NCI-H1694 (cell line): ENCODE measurements around the gene A3GALT2.
A peak's percentile ranks its signal among the peaks of the same experiment; 100 is the strongest.

Source experiments
- DNase-seq: peaks from one replicate; lab custom pipeline; 2025; lab: John Stamatoyannopoulos, UW

The A3GALT2 gene

GRCh38 chr1:33350611-33351280, 29.8 kb upstream of the A3GALT2 start:
- DNase-seq, result no peak

DNA sequence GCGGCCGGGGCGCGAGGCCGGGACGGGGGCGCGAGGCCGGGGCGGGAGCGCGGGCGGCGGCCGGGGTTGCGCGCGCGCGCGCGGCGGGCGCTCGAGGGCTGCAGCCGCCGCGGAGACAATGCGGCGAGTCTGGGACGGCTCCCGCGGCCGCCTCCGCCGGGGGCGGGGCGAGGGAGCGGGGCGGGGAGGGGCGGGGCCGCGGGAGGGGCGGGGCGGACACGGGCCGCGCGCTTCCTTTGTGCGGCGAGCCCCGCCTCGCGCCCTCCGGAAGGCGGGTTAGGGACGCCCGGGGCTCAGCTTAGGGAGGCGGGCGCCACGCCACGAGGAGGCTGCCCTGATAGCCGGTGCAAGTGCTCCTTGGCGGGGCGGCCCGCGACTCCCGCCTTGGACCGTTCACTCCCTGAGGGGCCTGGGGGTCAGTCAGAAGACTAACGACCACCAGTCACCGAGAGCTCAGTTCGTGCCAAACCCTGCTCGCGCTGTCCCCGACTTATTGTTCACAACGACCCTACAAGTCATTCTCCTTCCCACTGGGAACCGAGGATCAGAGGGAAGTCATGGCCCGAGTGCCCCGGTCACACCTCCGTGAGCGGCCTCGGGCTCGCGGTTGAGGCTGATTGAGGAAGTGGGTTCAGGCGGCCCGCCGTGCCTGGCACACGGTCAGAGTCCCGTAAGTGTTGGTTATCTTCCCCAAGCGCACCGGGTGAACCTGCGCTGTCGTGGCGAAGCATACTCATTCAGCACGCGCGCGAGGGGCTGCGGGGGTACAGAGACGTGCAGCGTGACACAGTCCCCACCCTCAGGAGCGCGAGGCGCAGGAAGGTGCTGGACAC, 29.1 kb upstream of the A3GALT2 start:
- DNase-seq, result peak; percentile 41

DNA sequence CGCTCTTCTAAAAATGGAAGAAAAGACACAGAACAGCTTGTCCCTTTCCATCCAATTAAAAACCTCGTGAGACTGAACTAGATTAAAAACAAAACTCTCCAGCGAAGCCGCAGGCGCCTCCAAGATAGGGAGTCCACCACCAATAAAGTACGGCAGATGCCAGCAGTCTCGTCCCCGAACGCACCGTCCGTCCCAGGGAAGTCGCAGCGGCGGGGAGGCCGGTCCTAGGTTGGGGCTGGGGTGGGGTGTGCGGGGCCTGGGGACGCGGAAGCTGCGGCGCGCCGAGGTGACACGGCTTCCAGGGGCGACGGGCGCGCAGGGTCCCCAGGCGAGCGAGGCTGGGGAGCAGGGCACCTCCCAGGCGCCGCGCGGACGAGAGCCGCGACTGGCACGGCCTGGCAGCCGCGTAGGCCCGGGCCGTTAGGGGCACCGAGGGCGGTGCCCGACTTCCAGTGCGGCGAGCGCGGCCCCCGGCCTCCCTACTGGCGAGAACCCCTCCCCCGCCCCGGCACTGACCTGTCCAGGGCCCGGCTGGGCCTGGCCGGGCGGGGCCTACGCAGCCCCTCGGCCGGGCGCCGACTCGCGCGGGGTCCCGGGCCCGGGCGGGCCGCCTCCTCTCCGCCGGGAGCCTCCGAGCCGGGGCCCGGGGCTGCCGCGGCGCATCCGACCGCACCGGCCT, 28.3 kb upstream of the A3GALT2 start:
- DNase-seq, result no peak

DNA sequence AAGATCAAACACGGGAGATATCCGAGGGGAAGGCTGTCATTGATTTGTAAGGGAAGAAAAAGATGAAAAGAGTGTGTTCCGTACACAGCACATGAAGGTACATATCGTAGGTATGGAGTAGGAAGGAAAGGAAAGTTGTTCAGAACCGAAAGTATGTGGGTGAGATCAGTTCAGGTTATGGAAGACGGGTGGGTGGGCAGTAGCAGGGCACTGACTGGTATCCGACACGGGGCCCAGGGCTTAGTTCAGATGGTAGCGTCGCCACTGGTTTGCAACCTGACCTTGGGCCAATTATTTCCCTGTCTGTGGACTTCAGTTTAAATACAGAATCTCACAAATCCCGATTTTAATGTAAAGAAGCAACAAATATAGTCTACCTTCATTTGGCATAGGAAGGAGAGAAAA, 27.8 kb upstream of the A3GALT2 start:
- DNase-seq, result no peak

DNA sequence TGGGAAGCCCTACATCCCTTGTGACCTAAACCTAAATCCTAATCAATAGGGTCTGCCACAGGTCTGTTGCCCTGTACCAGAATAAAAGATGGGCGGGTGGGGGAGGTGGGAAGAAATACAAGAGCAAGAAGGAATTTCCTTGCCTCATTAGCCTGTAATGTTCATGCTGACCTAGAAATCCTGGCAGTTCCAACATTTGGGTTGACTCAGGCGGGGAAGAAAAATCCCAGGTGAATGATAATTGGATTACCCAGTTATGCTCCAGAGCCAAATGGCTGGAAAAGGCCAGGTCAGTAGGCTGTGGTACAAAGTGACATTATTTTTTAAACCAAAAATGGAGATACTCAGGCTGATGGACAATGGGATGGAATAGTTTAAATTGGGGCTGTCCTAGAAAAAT, 27.3 kb upstream of the A3GALT2 start:
- DNase-seq, result no peak

GRCh38 chr1:33347650-33347992, 26.7 kb upstream of the A3GALT2 start:
- DNase-seq, result peak; percentile 53

GRCh38 chr1:33346927-33347649, 26.2 kb upstream of the A3GALT2 start:
- no peak for DNase-seq

- DNase-seq, result no peak
Observed at GRCh38 chr1:33346533-33346926, 25.6 kb upstream of the A3GALT2 start.

GRCh38 chr1:33344896-33345560, 24.1 kb upstream of the A3GALT2 start:
- DNase-seq, result no peak

- no peak for DNase-seq
Observed at GRCh38 chr1:33343539-33343938, 22.6 kb upstream of the A3GALT2 start.

GRCh38 chr1:33342041-33342723, 21.3 kb upstream of the A3GALT2 start:
- DNase-seq, result peak; percentile 82

- no peak for DNase-seq
Observed at GRCh38 chr1:33341190-33341589, 20.3 kb upstream of the A3GALT2 start.

DNA sequence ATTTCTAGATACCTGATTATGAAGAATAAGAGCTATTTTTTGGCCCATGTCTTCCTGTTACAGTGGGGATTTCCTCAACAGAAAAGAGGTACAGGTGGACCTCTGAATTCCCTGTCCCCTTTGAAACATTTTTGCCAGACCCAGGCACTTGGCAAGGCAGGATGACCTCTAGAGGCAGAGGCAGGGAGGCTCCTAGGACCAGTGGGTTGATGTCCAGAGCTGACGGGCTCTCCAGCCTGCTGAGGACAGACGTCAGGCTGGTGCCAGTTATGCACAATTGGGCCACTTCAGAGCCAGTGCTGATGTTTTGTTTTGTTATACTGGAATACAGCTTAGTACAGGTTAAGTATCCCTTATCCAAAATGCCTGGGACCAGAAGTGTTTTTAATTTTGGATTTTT, 18.5 kb upstream of the A3GALT2 start:
- DNase-seq, result no peak

- DNase-seq, result peak; percentile 13
Observed at GRCh38 chr1:33338440-33339211, 17.7 kb upstream of the A3GALT2 start.

- DNase-seq, result no peak
Observed at GRCh38 chr1:33338048-33338439, 17.1 kb upstream of the A3GALT2 start.

- no peak for DNase-seq
Observed at GRCh38 chr1:33337441-33337840, 16.5 kb upstream of the A3GALT2 start.

- DNase-seq, result peak; percentile 52
Observed at GRCh38 chr1:33336580-33336979, 15.7 kb upstream of the A3GALT2 start.

- no peak for DNase-seq
Observed at GRCh38 chr1:33335020-33335419, 14.1 kb upstream of the A3GALT2 start.

- DNase-seq, result no peak
Observed at GRCh38 chr1:33334081-33334552, 13.2 kb upstream of the A3GALT2 start.

- DNase-seq, result no peak
Observed at GRCh38 chr1:33332881-33333280, 12.0 kb upstream of the A3GALT2 start.
